Prostate gland (tissue), 2 donors: ENCODE measurements around the gene AKAP17A.

ENCODE experiments used
- POLR2A ChIP-seq: fragments of 450-650 bp; IDR thresholded peaks from one replicate; pipeline ENCODE4 v1.6.1; 2016; ENCODE audit warnings: antibody characterized with exemption, mild to moderate bottlenecking
- POLR2AphosphoS5 ChIP-seq: sonication (generic); formaldehyde crosslinking; IDR thresholded peaks from one replicate; pipeline ENCODE4 v1.6.1; 2017; ENCODE audit warnings: antibody characterized with exemption
- TF ChIP-seq, protein P1 (sequence below), 4 experiments: fragments of 200-600 bp in 2 of 4; fragments of 450-650 bp in 2 of 4; sonication (generic) in 2 of 4; IDR thresholded peaks; 1 replicate in 3 of 4; 2 replicates in 1 of 4; pipeline ENCODE4 v1.5.1; 2016 to 2019; ENCODE audit warnings: antibody characterized with exemption in 4 of 4, mild to moderate bottlenecking in 2 of 4, moderate library complexity in 2 of 4

DNA sequence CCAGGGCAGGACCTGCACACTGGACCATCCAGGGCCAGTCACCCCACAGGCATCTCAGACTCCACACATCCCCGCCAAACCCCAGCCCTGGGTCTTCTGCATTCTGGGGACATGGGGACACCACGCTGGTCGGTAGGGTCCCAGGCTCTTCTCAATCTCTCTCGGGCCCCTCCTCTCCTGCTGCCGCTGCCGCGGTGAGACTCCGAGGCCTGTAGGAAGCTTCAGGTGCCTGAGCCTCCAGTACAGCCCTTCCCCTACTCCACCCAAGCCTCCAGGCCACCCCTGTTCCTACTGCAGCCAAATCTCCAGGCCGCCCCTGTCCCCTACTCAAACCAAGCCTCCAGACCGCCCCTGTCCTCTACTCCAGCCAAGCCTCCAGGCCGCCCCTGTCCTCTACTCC, 17.9 kb downstream of the AKAP17A start:
- TF ChIP-seq POLR2AphosphoS5 (no peak), POLR2A (no peak)
- TF ChIP-seq, protein P1, sequence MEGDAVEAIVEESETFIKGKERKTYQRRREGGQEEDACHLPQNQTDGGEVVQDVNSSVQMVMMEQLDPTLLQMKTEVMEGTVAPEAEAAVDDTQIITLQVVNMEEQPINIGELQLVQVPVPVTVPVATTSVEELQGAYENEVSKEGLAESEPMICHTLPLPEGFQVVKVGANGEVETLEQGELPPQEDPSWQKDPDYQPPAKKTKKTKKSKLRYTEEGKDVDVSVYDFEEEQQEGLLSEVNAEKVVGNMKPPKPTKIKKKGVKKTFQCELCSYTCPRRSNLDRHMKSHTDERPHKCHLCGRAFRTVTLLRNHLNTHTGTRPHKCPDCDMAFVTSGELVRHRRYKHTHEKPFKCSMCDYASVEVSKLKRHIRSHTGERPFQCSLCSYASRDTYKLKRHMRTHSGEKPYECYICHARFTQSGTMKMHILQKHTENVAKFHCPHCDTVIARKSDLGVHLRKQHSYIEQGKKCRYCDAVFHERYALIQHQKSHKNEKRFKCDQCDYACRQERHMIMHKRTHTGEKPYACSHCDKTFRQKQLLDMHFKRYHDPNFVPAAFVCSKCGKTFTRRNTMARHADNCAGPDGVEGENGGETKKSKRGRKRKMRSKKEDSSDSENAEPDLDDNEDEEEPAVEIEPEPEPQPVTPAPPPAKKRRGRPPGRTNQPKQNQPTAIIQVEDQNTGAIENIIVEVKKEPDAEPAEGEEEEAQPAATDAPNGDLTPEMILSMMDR (IDR thresholded peaks at IDR 0.05): no peak
